Keratinocyte (primary cell): ENCODE results near the gene PHACTR1.

Experiments
- CTCF ChIP-seq, 3 experiments: IDR thresholded peaks in 1 of 3; conservative IDR thresholded peaks in 1 of 3; optimal IDR thresholded peaks in 1 of 3; 2 replicates in 2 of 3; 3 replicates in 1 of 3; pipeline versions ENCODE3 to v1.5.1; 2011; ENCODE audit warnings: low read length in 3 of 3, mild to moderate bottlenecking in 3 of 3, moderate library complexity in 2 of 3, control low read depth in 1 of 3, inconsistent platforms in 1 of 3; ENCODE audit not compliant: insufficient read depth in 2 of 3; ENCODE audit errors: extremely low read depth in 1 of 3
- EZH2 ChIP-seq: IDR thresholded peaks from one replicate; pipeline ENCODE4 v1.6.1; 2012; ENCODE audit warnings: inconsistent platforms, mild to moderate bottlenecking, low read length, moderate library complexity

DNA sequence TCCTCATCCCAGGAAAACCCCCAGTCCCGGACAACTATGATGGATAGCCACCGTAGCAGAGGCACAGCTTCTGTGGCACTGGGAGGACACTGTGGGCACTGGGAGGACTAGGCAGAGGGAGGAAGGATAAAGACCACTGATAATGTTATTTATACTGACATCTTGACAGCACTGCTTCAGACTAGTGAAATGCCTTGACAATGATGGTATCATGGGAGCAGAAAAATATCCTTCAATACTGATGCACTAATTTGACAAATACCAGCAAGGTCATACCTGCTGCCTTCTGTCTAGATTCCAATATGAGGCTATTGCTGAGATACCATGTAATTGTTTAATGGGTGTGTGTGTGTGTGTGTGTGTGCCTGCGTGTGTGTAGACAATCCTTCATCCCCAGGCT lies 148.6 kb downstream of the PHACTR1 start:
- TF ChIP-seq EZH2 (no peak), CTCF (optimal IDR thresholded peaks at IDR 0.05 in 1 of 3, IDR thresholded peaks at IDR 0.05 in 1 of 3, conservative IDR thresholded peaks at IDR 0.05 in 1 of 3; ENCODE audit: extremely low read depth in 1 of 3, insufficient read depth in 2 of 3, low read length in 3 of 3) (no peak)
